ENCODE results near the gene GPI. TPM values are rescaled to one million over a fixed set of nuclear protein-coding genes. Genes with fewer than 3 reads are reported as not detected.

The GPI gene
- total and polyA plus RNA-seq, 2 of the 8 experiments (the other 6 are each of a cell fraction or from before 2014, with no cell fraction given): 171 to 360 TPM

GRCh38 chr19:34328982-34329381 is 36.0 kb upstream of the GPI start:
- Histone ChIP-seq H2BK20ac (ENCODE audit: low read length) (no peak overlapping the region), H4K20me1 (replicated peaks in 1 of 2; ENCODE audit: control insufficient read depth in 1 of 2, insufficient read depth in 2 of 2, low read length in 2 of 2) (no peaks in the 10 kb centered on the region), H2BK12ac (ENCODE audit: low read depth, low read length) (no peak overlapping the region), H2AFZ (ENCODE audit: low read length) (no peak overlapping the region), H3K23me2 (ENCODE audit: low read depth, low read length) (no peaks in the 10 kb centered on the region), H2BK15ac (ENCODE audit: low read length) (no peak overlapping the region), H4K5ac (ENCODE audit: insufficient read length, low read depth, low read length) (no peak overlapping the region), H4K91ac (replicated peaks; ENCODE audit: insufficient read length, low read length) (no peak overlapping the region), H3K56ac (replicated peaks; ENCODE audit: insufficient read length, low read depth, low read length) (no peak overlapping the region), H3K18ac (ENCODE audit: extremely low read depth, low read length) (no peak overlapping the region), H3K27ac (ENCODE audit: low read depth, low read length) (no peak overlapping the region), H2BK120ac (replicated peaks; ENCODE audit: low read depth, low read length) (no peak overlapping the region), H2AK5ac (ENCODE audit: low read depth, low read length) (no peak overlapping the region), H3K9me3 (ENCODE audit: insufficient read depth in 2 of 2, low read depth in 1 of 2, low read length in 1 of 2) (no peaks in the 10 kb centered on the region), H3K4me1 (replicated peaks in 1 of 4; ENCODE audit: control insufficient read depth in 3 of 4, insufficient read depth in 4 of 4, low read length in 3 of 4) (peaks cover 0 to under 1% (median under 1%) of the 10 kb centered on the region in 4 experiments; a peak in 3 of 7 replicates), H3K23ac (ENCODE audit: insufficient read length) (no peak overlapping the region), H2BK5ac (ENCODE audit: low read depth, low read length) (no peak overlapping the region), H3K79me1 (ENCODE audit: low read depth, low read length) (0 out of 2 replicates have a peak, but pooled peaks cover under 1% of the 10 kb centered on the region), H3K4me2 (ENCODE audit: insufficient read depth in 1 of 2, low read depth in 2 of 2, low read length in 2 of 2) (no peak overlapping the region), H3K27me3 (replicated peaks in 1 of 4; ENCODE audit: control insufficient read depth in 3 of 4, extremely low read depth in 1 of 4, insufficient read depth in 3 of 4, low read length in 3 of 4) (no peaks in the 10 kb centered on the region), H4K8ac (ENCODE audit: extremely low read depth, insufficient read depth, low read length) (no peak overlapping the region), H3K36me3 (ENCODE audit: control insufficient read depth in 2 of 4, insufficient read depth in 4 of 4, low read length in 3 of 4) (peaks cover 3 to 30% (median 7%) of the 10 kb centered on the region in 4 experiments; a peak in 6 of 8 replicates), H3K4ac (replicated peaks; ENCODE audit: insufficient read length, low read depth, low read length) (no peak overlapping the region), H3K4me3 (ENCODE audit: extremely low read depth in 1 of 4, insufficient read depth in 2 of 4, low read depth in 3 of 4, low read length in 4 of 4) (no peak overlapping the region), H3K9ac (replicated peaks in 1 of 4; ENCODE audit: extremely low read depth in 1 of 4, low read depth in 3 of 4, low read length in 3 of 4) (no peak overlapping the region), H3K14ac (ENCODE audit: insufficient read length) (no peak overlapping the region), H3K79me2 (ENCODE audit: control insufficient read depth in 1 of 2, insufficient read depth in 2 of 2, low read length in 2 of 2) (no peaks in the 10 kb centered on the region)
- ChIA-PET CTCF (ENCODE audit: partially characterized antibody) (interaction anchor here (1.2 to 1.4 kb wide), 3 partner anchors 9 to 92 kb away, joined by 3 to 5 read pairs (median 3); no protein-coding TSS in a partner anchor), POLR2A (ENCODE audit: partially characterized antibody) (no interaction called here)
- DNase-seq (ENCODE audit: low read depth in 1 of 2, low spot score in 2 of 2) (no peak), FAIRE-seq (no peak)
- WGBS, 2 experiments (ENCODE audit: extremely low coverage in 1 of 2, insufficient coverage in 1 of 2, insufficient read length in 1 of 2, insufficient replicate concordance in 2 of 2, low coverage in 1 of 2, low lambda C conversion rate in 2 of 2, missing lambda C conversion rate in 1 of 2): 100% methylated on average over 1 of the region's 1 CpG; no CpG with 5 or more reads in 1 of the 2 experiments
- TF ChIP-seq NRF1 (IDR thresholded peaks at IDR 0.05; ENCODE audit: low read depth, low read length) (no peak), SP2 (IDR thresholded peaks at IDR 0.05; ENCODE audit: low read length) (no peak), BRCA1 (IDR thresholded peaks at IDR 0.05; ENCODE audit: low read depth, low read length) (no peak), HDAC2 (IDR thresholded peaks at IDR 0.05; ENCODE audit: borderline replicate concordance in 1 of 2, low read depth in 2 of 2, low read length in 2 of 2) (no peak), SRF (IDR thresholded peaks at IDR 0.05; ENCODE audit: low read depth, low read length) (no peak), TAF1 (IDR thresholded peaks at IDR 0.05; ENCODE audit: low read depth, low read length) (no peak), RFX5 (IDR thresholded peaks at IDR 0.05; ENCODE audit: borderline replicate concordance, low read depth, low read length) (no peak), KDM1A (IDR thresholded peaks at IDR 0.05; ENCODE audit: borderline replicate concordance, low read length) (no peak)
- TF ChIP-seq, protein P1, sequence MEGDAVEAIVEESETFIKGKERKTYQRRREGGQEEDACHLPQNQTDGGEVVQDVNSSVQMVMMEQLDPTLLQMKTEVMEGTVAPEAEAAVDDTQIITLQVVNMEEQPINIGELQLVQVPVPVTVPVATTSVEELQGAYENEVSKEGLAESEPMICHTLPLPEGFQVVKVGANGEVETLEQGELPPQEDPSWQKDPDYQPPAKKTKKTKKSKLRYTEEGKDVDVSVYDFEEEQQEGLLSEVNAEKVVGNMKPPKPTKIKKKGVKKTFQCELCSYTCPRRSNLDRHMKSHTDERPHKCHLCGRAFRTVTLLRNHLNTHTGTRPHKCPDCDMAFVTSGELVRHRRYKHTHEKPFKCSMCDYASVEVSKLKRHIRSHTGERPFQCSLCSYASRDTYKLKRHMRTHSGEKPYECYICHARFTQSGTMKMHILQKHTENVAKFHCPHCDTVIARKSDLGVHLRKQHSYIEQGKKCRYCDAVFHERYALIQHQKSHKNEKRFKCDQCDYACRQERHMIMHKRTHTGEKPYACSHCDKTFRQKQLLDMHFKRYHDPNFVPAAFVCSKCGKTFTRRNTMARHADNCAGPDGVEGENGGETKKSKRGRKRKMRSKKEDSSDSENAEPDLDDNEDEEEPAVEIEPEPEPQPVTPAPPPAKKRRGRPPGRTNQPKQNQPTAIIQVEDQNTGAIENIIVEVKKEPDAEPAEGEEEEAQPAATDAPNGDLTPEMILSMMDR (IDR thresholded peaks at IDR 0.05; ENCODE audit: control extremely low read depth in 1 of 3, insufficient read depth in 1 of 3, low read depth in 1 of 3, low read length in 3 of 3): no peak
- TF ChIP-seq, protein P2, sequence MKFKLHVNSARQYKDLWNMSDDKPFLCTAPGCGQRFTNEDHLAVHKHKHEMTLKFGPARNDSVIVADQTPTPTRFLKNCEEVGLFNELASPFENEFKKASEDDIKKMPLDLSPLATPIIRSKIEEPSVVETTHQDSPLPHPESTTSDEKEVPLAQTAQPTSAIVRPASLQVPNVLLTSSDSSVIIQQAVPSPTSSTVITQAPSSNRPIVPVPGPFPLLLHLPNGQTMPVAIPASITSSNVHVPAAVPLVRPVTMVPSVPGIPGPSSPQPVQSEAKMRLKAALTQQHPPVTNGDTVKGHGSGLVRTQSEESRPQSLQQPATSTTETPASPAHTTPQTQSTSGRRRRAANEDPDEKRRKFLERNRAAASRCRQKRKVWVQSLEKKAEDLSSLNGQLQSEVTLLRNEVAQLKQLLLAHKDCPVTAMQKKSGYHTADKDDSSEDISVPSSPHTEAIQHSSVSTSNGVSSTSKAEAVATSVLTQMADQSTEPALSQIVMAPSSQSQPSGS (IDR thresholded peaks at IDR 0.05; ENCODE audit: low read length): no peak
